MM.1S (cell line): ENCODE data around the gene PBXIP1.
A peak's percentile ranks its signal among the peaks of the same experiment; 100 is the strongest.

ENCODE experiments used
- DNase-seq: peaks from one replicate; pipeline ENCODE4 v3.0.0-alpha.2; 2015
- H2AFZ ChIP-seq: fragments of 300-600 bp; sonication (generic); 2 replicates; pipeline ENCODE4 v1.6.0; 2016; ENCODE audit warnings: antibody characterized with exemption, low read length
- H3F3A ChIP-seq: fragments of 300-600 bp; sonication (generic); 2 replicates; pipeline ENCODE4 v1.6.1; 2016; ENCODE audit warnings: mild to moderate bottlenecking, antibody characterized with exemption, low read length, moderate library complexity, mixed read lengths; ENCODE audit not compliant: insufficient read depth
- H3K27ac ChIP-seq: fragments of 300-600 bp; sonication (generic); 2 replicates; pipeline ENCODE4 v1.5.1; 2016; ENCODE audit warnings: mild to moderate bottlenecking, low read length
- H3K27me3 ChIP-seq: fragments of 300-600 bp; sonication (generic); replicated peaks from 2 replicates; pipeline ENCODE4 v1.6.0; 2016; ENCODE audit warnings: low read length; ENCODE audit not compliant: insufficient read depth
- H3K36me3 ChIP-seq: fragments of 300-600 bp; sonication (generic); replicated peaks from 2 replicates; pipeline ENCODE4 v1.6.1; 2016; ENCODE audit warnings: mild to moderate bottlenecking, low read length, mixed read lengths; ENCODE audit not compliant: insufficient read depth
- H3K4me1 ChIP-seq: fragments of 300-600 bp; sonication (generic); 2 replicates; pipeline ENCODE4 v1.6.1; 2016; ENCODE audit warnings: low read length, mixed read lengths
- H3K4me2 ChIP-seq: fragments of 300-600 bp; sonication (generic); 2 replicates; pipeline ENCODE4 v1.6.0; 2016; ENCODE audit warnings: low read depth, low read length
- H3K4me3 ChIP-seq: fragments of 300-600 bp; sonication (generic); 2 replicates; pipeline ENCODE4 v1.5.1; 2016; ENCODE audit warnings: low read length, mixed read lengths
- H3K79me2 ChIP-seq: fragments of 300-600 bp; sonication (generic); 2 replicates; pipeline ENCODE4 v1.6.1; 2016; ENCODE audit warnings: mixed run types, low read length, mixed read lengths
- H3K9ac ChIP-seq: fragments of 300-600 bp; sonication (generic); 2 replicates; pipeline ENCODE4 v1.6.1; 2016; ENCODE audit warnings: low read length, mixed read lengths
- H3K9me2 ChIP-seq: fragments of 300-600 bp; sonication (generic); replicated peaks from 2 replicates; pipeline ENCODE4 v1.6.1; 2016; ENCODE audit warnings: mild to moderate bottlenecking, low read length, mixed read lengths; ENCODE audit not compliant: insufficient read depth
- H3K9me3 ChIP-seq: fragments of 300-600 bp; sonication (generic); replicated peaks from 2 replicates; pipeline ENCODE4 v1.6.1; 2016; ENCODE audit warnings: mild to moderate bottlenecking, low read length, mixed read lengths; ENCODE audit not compliant: insufficient read depth
- H4K20me1 ChIP-seq: fragments of 300-600 bp; sonication (generic); 2 replicates; pipeline ENCODE4 v1.6.1; 2016; ENCODE audit warnings: mild to moderate bottlenecking, low read length, moderate library complexity, mixed read lengths; ENCODE audit not compliant: insufficient read depth
- CTCF ChIP-seq: fragments of 300-600 bp; sonication (generic); IDR thresholded peaks from 2 replicates; pipeline ENCODE4 v1.5.1; 2016; ENCODE audit warnings: antibody characterized with exemption, low read length, mixed read lengths
- EZH2 ChIP-seq: fragments of 300-600 bp; sonication (generic); optimal IDR thresholded peaks from 2 replicates; pipeline ENCODE3; 2017; ENCODE audit warnings: low read depth, mild to moderate bottlenecking, antibody characterized with exemption, low read length, mixed read lengths
- EZH2phosphoT487 ChIP-seq: fragments of 300-600 bp; sonication (generic); IDR thresholded peaks from 2 replicates; pipeline ENCODE4 v1.6.1; 2018; ENCODE audit warnings: antibody characterized with exemption, low read length

Gene PBXIP1

DNA sequence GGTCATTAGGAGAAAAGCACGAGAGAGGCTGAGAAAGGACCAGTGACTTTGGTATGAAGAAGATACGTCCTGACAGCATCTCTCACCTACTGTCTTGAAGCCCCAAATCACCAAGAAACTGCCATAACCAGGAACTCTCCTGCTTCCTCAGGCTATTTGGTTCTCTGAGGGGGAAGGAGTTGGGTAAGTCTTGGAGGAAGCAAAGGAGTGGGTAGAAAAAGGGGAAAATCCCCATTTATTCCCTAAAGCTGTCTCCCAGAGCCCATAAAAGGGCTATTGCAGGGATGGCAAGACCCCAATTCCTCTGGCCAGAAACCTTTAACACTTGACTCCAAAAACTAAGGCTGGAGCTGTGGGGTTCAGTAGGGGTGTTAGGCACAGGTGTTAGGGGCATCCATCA, 2.1 kb upstream of the PBXIP1 start:
- Histone ChIP-seq H3K27me3 (no peaks in the 10 kb centered on the region), H3K4me1 (peaks cover 34% of the 10 kb centered on the region), H3K79me2 (peaks cover 66% of the 10 kb centered on the region), H3K9ac (no peak overlapping the region), H3K27ac (peak overlapping the region; percentile 3; the same call in 1 of the 2 replicates), H4K20me1 (no peaks in the 10 kb centered on the region), H3K9me3 (no peaks in the 10 kb centered on the region), H3K4me2 (no peak overlapping the region), H3F3A (peaks cover 79% of the 10 kb centered on the region), H3K4me3 (no peak overlapping the region), H3K9me2 (no peaks in the 10 kb centered on the region), H2AFZ (no peak overlapping the region), H3K36me3 (peaks cover 3% of the 10 kb centered on the region; the same call in 1 of the 2 replicates)
- no peak for DNase-seq
- TF ChIP-seq EZH2, result no peak

- no peak for DNase-seq
- Histone ChIP-seq H3K4me2 (0 out of 2 replicates have a peak overlapping the region, but pooled peaks have one; percentile 75), H4K20me1 (no peaks in the 10 kb centered on the region), H3K36me3 (0 out of 2 replicates have a peak, but pooled peaks cover 3% of the 10 kb centered on the region), H3K79me2 (peaks cover 68% of the 10 kb centered on the region), H3K27ac (peak overlapping the region; percentile 95; the same call in 1 of the 2 replicates), H3K9ac (no peak overlapping the region; the same call in 1 of the 2 replicates), H3K9me2 (no peaks in the 10 kb centered on the region), H3K4me3 (no peak overlapping the region), H3K27me3 (no peaks in the 10 kb centered on the region), H3F3A (peaks cover 81% of the 10 kb centered on the region), H3K9me3 (no peaks in the 10 kb centered on the region), H3K4me1 (peaks cover 28% of the 10 kb centered on the region), H2AFZ (no peak overlapping the region)
- TF ChIP-seq EZH2phosphoT487, result no peak
- no peak for TF ChIP-seq EZH2
- TF ChIP-seq CTCF, result no peak
These were observed 1.3 kb upstream of the PBXIP1 start for GRCh38 chr1:154957091-154957657.

DNA sequence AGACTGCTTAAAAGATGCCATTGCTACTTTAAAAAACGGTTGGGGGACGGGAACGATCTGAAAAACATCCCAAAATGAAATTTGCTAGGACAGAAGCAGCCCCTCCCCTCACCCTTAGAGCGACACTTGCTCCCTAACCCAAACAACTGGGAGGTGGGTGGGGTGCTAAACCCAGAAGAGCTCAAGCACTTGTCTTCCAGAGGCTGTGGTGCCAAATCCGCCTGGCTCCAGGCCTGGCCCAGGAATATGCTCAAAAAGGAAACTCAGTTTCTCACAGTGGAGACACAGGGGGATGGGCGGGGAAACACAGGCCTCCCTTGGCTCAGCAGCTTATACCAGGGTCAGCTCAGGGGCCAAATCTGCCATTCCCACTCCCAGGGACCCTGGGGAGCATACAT, 644 bp upstream of the PBXIP1 start:
- Histone ChIP-seq H3K9me3 (no peaks in the 10 kb centered on the region), H3K36me3 (0 out of 2 replicates have a peak, but pooled peaks cover 3% of the 10 kb centered on the region), H3F3A (peaks cover 83% of the 10 kb centered on the region), H3K9me2 (no peaks in the 10 kb centered on the region), H4K20me1 (no peaks in the 10 kb centered on the region), H3K79me2 (peaks cover 74% of the 10 kb centered on the region), H3K27me3 (no peaks in the 10 kb centered on the region), H3K4me1 (peaks cover 28% of the 10 kb centered on the region), H2AFZ (no peak overlapping the region), H3K4me2 (peak overlapping the region; percentile 75), H3K27ac (peak overlapping the region; percentile 95), H3K4me3 (peak overlapping the region; percentile 71), H3K9ac (peak overlapping the region; percentile 92)
- no peak for TF ChIP-seq CTCF
- TF ChIP-seq EZH2, result no peak
- no peak for TF ChIP-seq EZH2phosphoT487
- DNase-seq, result no peak

DNA sequence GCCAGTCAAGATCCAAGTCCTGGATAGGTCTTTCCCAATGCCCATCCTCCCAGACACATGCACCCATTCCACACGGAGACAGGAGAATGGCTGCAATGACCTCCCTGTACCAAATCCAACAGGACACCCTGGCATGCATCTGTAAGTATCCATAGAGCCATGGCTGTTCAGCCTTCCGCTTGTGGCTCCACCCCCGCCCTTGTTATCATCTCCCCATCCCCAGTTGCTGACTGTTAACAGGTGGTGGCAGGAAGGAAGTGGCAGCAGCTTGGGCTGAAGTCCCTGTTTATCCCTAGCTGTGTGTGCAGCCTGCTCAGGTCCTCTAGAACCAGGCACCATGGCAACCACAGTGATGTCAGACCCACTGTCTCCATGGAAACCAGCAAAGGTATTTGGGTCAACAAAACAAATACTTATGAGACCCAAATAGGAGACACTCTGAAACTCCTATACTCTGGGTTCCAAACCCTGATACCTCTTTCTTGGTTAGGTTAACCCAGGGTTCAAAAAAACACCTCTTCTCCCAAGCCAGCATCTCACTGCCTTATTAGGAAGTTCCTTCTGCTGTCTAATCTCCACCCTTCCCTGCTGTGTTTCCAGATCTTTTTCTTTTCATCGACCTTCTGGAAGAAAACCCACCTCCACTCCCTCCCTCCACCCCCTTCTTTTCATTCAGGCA, 721 bp downstream of the PBXIP1 start:
- Histone ChIP-seq H4K20me1 (no peaks in the 10 kb centered on the region), H3F3A (peaks cover 84% of the 10 kb centered on the region), H3K9me2 (no peaks in the 10 kb centered on the region), H3K9me3 (no peaks in the 10 kb centered on the region), H3K4me2 (peak overlapping the region; percentile 90), H3K4me1 (peaks cover 40% of the 10 kb centered on the region), H3K79me2 (peaks cover 74% of the 10 kb centered on the region), H2AFZ (no peak overlapping the region), H3K27ac (peak overlapping the region; percentile 95), H3K4me3 (peak overlapping the region; percentile 80), H3K27me3 (no peaks in the 10 kb centered on the region), H3K36me3 (0 out of 2 replicates have a peak, but pooled peaks cover 8% of the 10 kb centered on the region), H3K9ac (peak overlapping the region; percentile 92)
- peak; percentile 100 for DNase-seq
- no peak for TF ChIP-seq CTCF
- no peak for TF ChIP-seq EZH2phosphoT487
- no peak for TF ChIP-seq EZH2
